IMR-90 (cell line): ENCODE data around the gene GAPT. TPM values are rescaled to one million over a fixed set of nuclear protein-coding genes. Genes with fewer than 3 reads are reported as not detected.

ENCODE experiments used
- ATAC-seq: fragments of 200-7000 bp; cut with Tn5 transposase; 2 replicates; pipeline ENCODE4 v1.9.1; 2020; ENCODE audit warnings: low read depth, mild to moderate bottlenecking, moderate library complexity
- BruUV-seq: library from RNA; stranded (reverse); fragments of 400-500 nt; replicated peaks from 2 replicates; lab custom pipeline; 2021; lab: Mats Ljungman, UMichigan
- CTCF ChIA-PET: fragments of 300-600 bp; formaldehyde crosslinking; extraction: SDS; loops from one replicate; lab custom pipeline; 2021; ENCODE audit warnings: antibody characterized with exemption; lab: Yijun Ruan, JAX
- POLR2A ChIA-PET: fragments of 300-600 bp; sonication (Branson Sonifier 250); formaldehyde crosslinking; loops from one replicate; lab custom pipeline; 2022; ENCODE audit warnings: antibody characterized with exemption; ENCODE audit not compliant: unreplicated experiment; lab: Charles Lee
- DNase-seq: peaks from one replicate; pipeline ENCODE4 v3.0.0; 2013
- H2AFZ ChIP-seq: replicated peaks from 2 replicates; pipeline ENCODE3; 2013; ENCODE audit warnings: low read length, mild to moderate bottlenecking; ENCODE audit not compliant: poor library complexity
- H2AK5ac ChIP-seq: 2 replicates; pipeline ENCODE4 v1.6.1; 2013; ENCODE audit warnings: low read depth, low read length, inconsistent platforms
- H2AK9ac ChIP-seq: replicated peaks from 2 replicates; pipeline ENCODE3; 2013; ENCODE audit warnings: mild to moderate bottlenecking, low read depth, low read length, moderate library complexity; ENCODE audit not compliant: poor library complexity
- H2BK120ac ChIP-seq: 2 replicates; pipeline ENCODE4 v1.6.1; 2013; ENCODE audit warnings: low read depth, low read length, inconsistent platforms
- H2BK15ac ChIP-seq: 3 replicates; pipeline ENCODE4 v1.6.1; 2013; ENCODE audit warnings: low read depth, low read length, inconsistent platforms
- H2BK20ac ChIP-seq: 2 replicates; pipeline ENCODE4 v1.6.1; 2013; ENCODE audit warnings: low read depth, mild to moderate bottlenecking, inconsistent platforms, low read length, moderate library complexity
- H2BK5ac ChIP-seq: 2 replicates; pipeline ENCODE4 v1.6.1; 2013; ENCODE audit warnings: mild to moderate bottlenecking, low read depth, low read length, inconsistent platforms; ENCODE audit not compliant: poor library complexity, severe bottlenecking
- H3K14ac ChIP-seq: replicated peaks from 2 replicates; pipeline ENCODE4 v1.6.1; 2013; ENCODE audit warnings: low read depth, low read length, inconsistent platforms
- H3K18ac ChIP-seq: 2 replicates; pipeline ENCODE4 v1.6.1; 2013; ENCODE audit warnings: low read depth, low read length, control low read depth
- H3K23ac ChIP-seq: 2 replicates; pipeline ENCODE4 v1.6.1; 2013; ENCODE audit warnings: low read depth, low read length, inconsistent platforms
- H3K27ac ChIP-seq: 2 replicates; pipeline ENCODE4 v1.5.1; 2013; ENCODE audit warnings: mild to moderate bottlenecking, control low read depth, low read length; ENCODE audit not compliant: insufficient read depth
- H3K27me3 ChIP-seq: 2 replicates; pipeline ENCODE4 v1.6.1; 2013; ENCODE audit warnings: low read length; ENCODE audit not compliant: control insufficient read depth, insufficient read depth
- H3K36me3 ChIP-seq: 2 replicates; pipeline ENCODE4 v1.6.1; 2013; ENCODE audit warnings: low read length, mixed read lengths; ENCODE audit not compliant: control insufficient read depth, insufficient read depth
- H3K4ac ChIP-seq: 2 replicates; pipeline ENCODE4 v1.6.1; 2013; ENCODE audit warnings: low read depth, low read length, inconsistent platforms
- H3K4me1 ChIP-seq: 2 replicates; pipeline ENCODE4 v1.6.1; 2013; ENCODE audit warnings: low read length, mixed read lengths; ENCODE audit not compliant: control insufficient read depth, insufficient read depth
- H3K4me2 ChIP-seq: 2 replicates; pipeline ENCODE4 v1.6.1; 2013; ENCODE audit warnings: low read depth, mild to moderate bottlenecking, control low read depth, low read length, moderate library complexity
- H3K4me3 ChIP-seq: 2 replicates; pipeline ENCODE4 v1.5.1; 2013; ENCODE audit warnings: low read depth, mild to moderate bottlenecking, control low read depth, low read length, moderate library complexity; ENCODE audit not compliant: insufficient read depth
- H3K56ac ChIP-seq: 2 replicates; pipeline ENCODE4 v1.6.1; 2013; ENCODE audit warnings: low read length, inconsistent platforms; ENCODE audit not compliant: insufficient read depth; ENCODE audit errors: extremely low read depth
- H3K79me1 ChIP-seq, 2 experiments: 2 replicates each; pipeline ENCODE4 v1.6.1; 2013; ENCODE audit warnings: low read length in 2 of 2, inconsistent platforms in 1 of 2, low read depth in 1 of 2
- H3K9ac ChIP-seq: 2 replicates; pipeline ENCODE4 v1.6.1; 2013; ENCODE audit warnings: low read depth, low read length, control low read depth
- H3K9me1 ChIP-seq: 2 replicates; pipeline ENCODE4 v1.6.1; 2013; ENCODE audit warnings: low read length, inconsistent platforms; ENCODE audit not compliant: insufficient read depth
- H3K9me3 ChIP-seq: 2 replicates; pipeline ENCODE4 v1.6.1; 2013; ENCODE audit warnings: low read length; ENCODE audit not compliant: control insufficient read depth, insufficient read depth
- H4K20me1 ChIP-seq: 2 replicates; pipeline ENCODE4 v1.6.1; 2013; ENCODE audit warnings: low read length, inconsistent platforms; ENCODE audit not compliant: insufficient read depth
- H4K5ac ChIP-seq: 2 replicates; pipeline ENCODE4 v1.6.1; 2013; ENCODE audit warnings: mild to moderate bottlenecking, low read depth, low read length, control low read depth
- H4K8ac ChIP-seq, 2 experiments: 2 replicates each; pipeline ENCODE4 v1.6.1; 2013; ENCODE audit warnings: low read depth in 2 of 2, low read length in 2 of 2, control low read depth in 1 of 2, inconsistent platforms in 1 of 2
- H4K91ac ChIP-seq: 2 replicates; pipeline ENCODE4 v1.6.1; 2013; ENCODE audit warnings: low read depth, low read length, inconsistent platforms; ENCODE audit not compliant: insufficient read depth
- CEBPB ChIP-seq: IDR thresholded peaks from 2 replicates; pipeline ENCODE4 v1.6.1; 2012; ENCODE audit warnings: low read depth, low read length, improper control_type of control experiment
- FOS ChIP-seq: fragments of 150-350 bp; IDR thresholded peaks from 2 replicates; pipeline ENCODE4 v1.6.1; 2016; ENCODE audit warnings: low read depth, low read length
- POLR2A ChIP-seq: IDR thresholded peaks from 2 replicates; pipeline ENCODE4 v1.6.1; 2012; ENCODE audit warnings: mild to moderate bottlenecking, low read depth, low read length
- SMC3 ChIP-seq: fragments of 150-350 bp; IDR thresholded peaks from 2 replicates; pipeline ENCODE4 v1.6.1; 2016; ENCODE audit warnings: low read depth, mild to moderate bottlenecking, antibody characterized with exemption, low read length, moderate library complexity
- USF2 ChIP-seq: fragments of 150-350 bp; IDR thresholded peaks from 2 replicates; pipeline ENCODE4 v1.6.1; 2017; ENCODE audit warnings: mild to moderate bottlenecking, antibody characterized with exemption, low read length, low read depth
- WGBS, 2 experiments: methylation state at CpG; one replicate each; pipeline versions ENCODE4 v1.1.5 to v1.1.7; 2013; ENCODE audit warnings: missing lambda C conversion rate in 2 of 2; ENCODE audit not compliant: insufficient read length in 1 of 2; ENCODE audit errors: extremely low coverage in 2 of 2; 5-methylcytosine and 5-hydroxymethylcytosine counted together
- dilution Hi-C: fragments of 300-500 bp; cut with HindIII; formaldehyde crosslinking; loops from one replicate; pipeline ENCODE4 v1.14.3; 2018; ENCODE audit warnings: low sequenced_read_pairs; ENCODE audit not compliant: unreplicated experiment
- in situ Hi-C: fragments of 300-500 bp; cut with MboI; formaldehyde crosslinking; loops from 3 replicates; pipeline ENCODE4 v1.14.3; 2019; ENCODE audit warnings: low sequenced_read_pairs, inconsistent platforms, mixed read lengths
- intact Hi-C: fragments of 100-400 bp; cut with micrococcal nuclease; formaldehyde crosslinking; loops from 2 replicates; pipeline ENCODE4 v1.10.0; 2022
- polyA plus RNA-seq, 3 experiments: library from polyadenylated mRNA; depleted of rRNA; stranded (reverse); fragments of >200 nt; gene quantifications; 2 replicates each; pipeline ENCODE4 v1.2.3, GENCODE V29; 2012; ENCODE audit warnings: low replicate concordance in 1 of 3
- total RNA-seq: library from RNA; depleted of rRNA; stranded (reverse); fragments of >200 nt; gene quantifications from 2 replicates; pipeline ENCODE4 v1.2.3, GENCODE V29; 2012

GAPT gene
- total and polyA plus RNA-seq, 2 of the 4 experiments (the other 2 are of a cell fraction), result not detected

DNA sequence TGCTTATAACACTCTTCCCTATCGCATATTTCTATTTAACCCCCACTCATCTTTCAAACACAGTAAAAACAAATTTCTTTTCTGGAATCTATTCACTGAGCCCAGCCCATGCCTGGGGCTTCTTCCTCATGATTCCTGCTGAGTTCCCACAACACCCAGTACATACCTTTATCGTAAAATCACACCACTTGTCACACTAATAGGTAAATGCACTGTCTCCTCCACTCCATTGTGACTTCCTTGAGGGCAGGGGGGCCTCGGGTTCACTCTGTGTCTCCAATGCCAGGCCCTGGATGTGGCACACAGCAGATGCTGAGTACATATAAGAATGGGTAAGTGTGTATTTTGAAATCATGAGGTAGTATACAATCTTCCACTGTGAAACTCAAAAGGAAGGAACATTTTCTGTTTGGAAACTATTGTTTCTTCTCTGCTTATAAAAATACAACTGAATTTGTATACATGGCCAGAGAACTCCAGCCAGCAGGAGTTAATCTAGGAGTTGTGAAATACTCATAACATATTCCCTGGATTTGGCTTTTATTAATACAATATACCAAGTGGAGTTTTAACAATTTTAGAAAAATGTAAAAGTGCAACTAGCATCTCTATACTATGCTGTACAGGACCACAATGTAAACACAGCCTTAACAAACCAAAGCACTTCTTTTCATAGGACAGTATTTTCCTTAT is 38.5 kb upstream of the GAPT start:
- Histone ChIP-seq H2AFZ (no peak overlapping the region), H3K18ac (no peak overlapping the region), H2BK15ac (no peak overlapping the region), H3K56ac (no peak overlapping the region), H3K23ac (no peak overlapping the region), H3K4me3 (no peak overlapping the region), H4K91ac (no peak overlapping the region), H3K27ac (peak overlapping the region; percentile 53; the same call in 1 of the 2 replicates), H3K9me1 (peaks cover 5% of the 10 kb centered on the region; the same call in 1 of the 2 replicates), H2AK9ac (no peak overlapping the region), H3K36me3 (peaks cover 46% of the 10 kb centered on the region), H3K9me3 (no peaks in the 10 kb centered on the region), H4K5ac (no peak overlapping the region; the same call in 1 of the 2 replicates), H2BK120ac (no peak overlapping the region), H4K8ac (no peak overlapping the region), H4K20me1 (peaks cover 42% of the 10 kb centered on the region), H3K4me1 (peaks cover 2% of the 10 kb centered on the region; the same call in 1 of the 2 replicates), H2AK5ac (no peak overlapping the region), H3K4ac (no peak overlapping the region), H3K79me1 (peaks cover 19 to 33% of the 10 kb centered on the region in 2 experiments), H3K9ac (no peak overlapping the region), H3K14ac (no peak overlapping the region), H2BK20ac (no peak overlapping the region), H3K4me2 (no peak overlapping the region), H3K27me3 (no peaks in the 10 kb centered on the region), H2BK5ac (no peak overlapping the region)
- intact Hi-C loops (no loop called here), dilution Hi-C loops (no loop called here), in situ Hi-C loops (loop anchor here (5.0 to 25.0 kb wide), 3 partner anchors 560 to 1540 kb away; partner anchors contain the start of gene SETD9)
- ChIA-PET CTCF (no interaction called here), POLR2A (no interaction called here)
- peak; percentile 21 for ATAC-seq
- TF ChIP-seq SMC3 (no peak), POLR2A (peak; percentile 54), FOS (no peak), CEBPB (peak; percentile 52; the same call in 1 of the 2 replicates), USF2 (no peak)
- 90 to 100% methylated on average over 1 of the region's 3 CpGs for whole genome bisulfite sequencing, 2 experiments
- BruUV-seq, result no TSS peak
- peak; percentile 42 for DNase-seq
